Fibroblast of lung (primary cell): Measurements from ENCODE around the gene APH1B. TPM values are rescaled to one million over a fixed set of nuclear protein-coding genes. Genes with fewer than 3 reads are reported as not detected.

Experiments
- DNase-seq, 2 donors: peaks; one replicate each; pipeline versions ENCODE4 v3.0.0 to v3.0.0-alpha.2; 2010; ENCODE audit warnings: low read depth in 2 of 2
- H2AFZ ChIP-seq: 2 replicates; pipeline ENCODE4 v1.5.1; 2012; ENCODE audit warnings: low read length, control low read depth, inconsistent platforms
- H3K27ac ChIP-seq: 2 replicates; pipeline ENCODE4 v1.5.1; 2011; ENCODE audit warnings: low read length, control low read depth; ENCODE audit not compliant: insufficient read depth
- H3K27me3 ChIP-seq: 2 replicates; pipeline ENCODE4 v1.5.1; 2011; ENCODE audit warnings: mild to moderate bottlenecking, low read length; ENCODE audit not compliant: control insufficient read depth, insufficient read depth
- H3K36me3 ChIP-seq: 2 replicates; pipeline ENCODE4 v1.5.1; 2011; ENCODE audit warnings: low read length; ENCODE audit not compliant: control insufficient read depth, insufficient read depth
- H3K4me1 ChIP-seq: 2 replicates; pipeline ENCODE4 v1.5.1; 2011; ENCODE audit warnings: low read length; ENCODE audit not compliant: control insufficient read depth, insufficient read depth; ENCODE audit errors: extremely low read depth
- H3K4me2 ChIP-seq: 2 replicates; pipeline ENCODE4 v1.5.1; 2011; ENCODE audit warnings: low read length, control low read depth; ENCODE audit not compliant: insufficient read depth; ENCODE audit errors: extremely low read depth
- H3K4me3 ChIP-seq, 4 experiments: fragments of 200-600 bp in 1 of 4; sonication (generic) in 1 of 4; replicated peaks in 1 of 4; 2 replicates each; pipeline ENCODE4 v1.5.1; 2011 to 2016; ENCODE audit warnings: low read length in 4 of 4, low read depth in 3 of 4, mild to moderate bottlenecking in 3 of 4, control low read depth in 2 of 4, inconsistent platforms in 1 of 4, mixed read lengths in 1 of 4; ENCODE audit not compliant: insufficient read depth in 1 of 4; ENCODE audit errors: control extremely low read depth in 1 of 4
- H3K79me2 ChIP-seq: 2 replicates; pipeline ENCODE4 v1.5.1; 2012; ENCODE audit warnings: mild to moderate bottlenecking, low read length, inconsistent platforms; ENCODE audit not compliant: control insufficient read depth, insufficient read depth
- H3K9ac ChIP-seq: 2 replicates; pipeline ENCODE4 v1.5.1; 2011; ENCODE audit warnings: mild to moderate bottlenecking, low read length, control low read depth; ENCODE audit not compliant: insufficient read depth
- H3K9me3 ChIP-seq: 2 replicates; pipeline ENCODE4 v1.5.1; 2012; ENCODE audit warnings: low read depth, low read length; ENCODE audit not compliant: control insufficient read depth, insufficient read depth
- H4K20me1 ChIP-seq: 2 replicates; pipeline ENCODE4 v1.5.1; 2011; ENCODE audit warnings: low read length; ENCODE audit not compliant: control insufficient read depth, insufficient read depth; ENCODE audit errors: extremely low read depth
- EZH2 ChIP-seq: IDR thresholded peaks from 2 replicates; pipeline ENCODE4 v1.5.1; 2012; ENCODE audit warnings: low read length, control low read depth, mild to moderate bottlenecking; ENCODE audit errors: missing control alignments
- polyA plus RNA-seq, 2 donors: library from polyadenylated mRNA; depleted of rRNA in 1 of 2; stranded (reverse) in 1 of 2; unstranded in 1 of 2; fragments of >200 nt; gene quantifications; 2 replicates each; pipeline ENCODE4 v1.2.1, GENCODE V29; 2011 to 2012; ENCODE audit warnings: missing spikeins in 1 of 2
- total RNA-seq: library from RNA; depleted of rRNA; stranded (reverse); fragments of >200 nt; gene quantifications from 2 replicates; pipeline ENCODE4 v1.2.1, GENCODE V29; 2014
- TF ChIP-seq, protein P1 (sequence below), 2 donors: IDR thresholded peaks in 1 of 2; conservative IDR thresholded peaks in 1 of 2; 1 replicate in 1 of 2; 2 replicates in 1 of 2; pipeline ENCODE4 v1.5.1; 2011 to 2012; ENCODE audit warnings: low read length in 2 of 2, control low read depth in 1 of 2, inconsistent platforms in 1 of 2, low read depth in 1 of 2, mild to moderate bottlenecking in 1 of 2

APH1B gene
- total and polyA plus RNA-seq, 2 donors (not counting 1 experiment from before 2014, with no cell fraction given): 23.5 to 32.2 TPM

DNA sequence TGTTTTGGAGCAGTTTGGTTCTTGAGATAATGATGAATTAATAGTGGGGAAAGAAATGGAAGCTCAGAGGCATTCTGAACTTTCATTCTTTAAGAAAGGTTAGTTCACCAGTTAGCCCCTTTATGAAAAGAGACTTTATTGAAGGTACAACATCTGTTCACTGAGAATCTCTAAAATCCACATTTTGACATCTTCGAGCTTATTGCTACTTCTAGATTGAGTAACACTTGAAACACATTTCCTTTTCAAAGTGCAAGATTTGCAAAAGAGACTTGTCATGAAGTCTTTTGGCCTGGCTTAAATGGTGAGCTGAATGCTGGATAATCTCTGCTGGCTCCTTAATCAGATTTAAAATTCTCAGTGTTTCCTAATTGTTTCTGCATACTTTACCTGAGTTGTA lies 45.7 kb upstream of the APH1B start:
- Histone ChIP-seq H2AFZ (no peak overlapping the region), H3K27ac (no peak overlapping the region), H3K9me3 (no peaks in the 10 kb centered on the region), H3K79me2 (peaks cover 17% of the 10 kb centered on the region), H3K27me3 (no peaks in the 10 kb centered on the region), H3K4me3 (no peak overlapping the region), H4K20me1 (no peaks in the 10 kb centered on the region), H3K36me3 (no peaks in the 10 kb centered on the region), H3K4me2 (peak overlapping the region; percentile 44), H3K4me1 (peaks cover 32% of the 10 kb centered on the region), H3K9ac (no peak overlapping the region)
- peak in 1 of 2 donors; percentile 56 for DNase-seq
- TF ChIP-seq EZH2: no peak
- TF ChIP-seq, protein P1, sequence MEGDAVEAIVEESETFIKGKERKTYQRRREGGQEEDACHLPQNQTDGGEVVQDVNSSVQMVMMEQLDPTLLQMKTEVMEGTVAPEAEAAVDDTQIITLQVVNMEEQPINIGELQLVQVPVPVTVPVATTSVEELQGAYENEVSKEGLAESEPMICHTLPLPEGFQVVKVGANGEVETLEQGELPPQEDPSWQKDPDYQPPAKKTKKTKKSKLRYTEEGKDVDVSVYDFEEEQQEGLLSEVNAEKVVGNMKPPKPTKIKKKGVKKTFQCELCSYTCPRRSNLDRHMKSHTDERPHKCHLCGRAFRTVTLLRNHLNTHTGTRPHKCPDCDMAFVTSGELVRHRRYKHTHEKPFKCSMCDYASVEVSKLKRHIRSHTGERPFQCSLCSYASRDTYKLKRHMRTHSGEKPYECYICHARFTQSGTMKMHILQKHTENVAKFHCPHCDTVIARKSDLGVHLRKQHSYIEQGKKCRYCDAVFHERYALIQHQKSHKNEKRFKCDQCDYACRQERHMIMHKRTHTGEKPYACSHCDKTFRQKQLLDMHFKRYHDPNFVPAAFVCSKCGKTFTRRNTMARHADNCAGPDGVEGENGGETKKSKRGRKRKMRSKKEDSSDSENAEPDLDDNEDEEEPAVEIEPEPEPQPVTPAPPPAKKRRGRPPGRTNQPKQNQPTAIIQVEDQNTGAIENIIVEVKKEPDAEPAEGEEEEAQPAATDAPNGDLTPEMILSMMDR (conservative IDR thresholded peaks at IDR 0.05 in 1 of 2, IDR thresholded peaks at IDR 0.05 in 1 of 2; ENCODE audit: low read depth in 1 of 2, low read length in 2 of 2): no peak

DNA sequence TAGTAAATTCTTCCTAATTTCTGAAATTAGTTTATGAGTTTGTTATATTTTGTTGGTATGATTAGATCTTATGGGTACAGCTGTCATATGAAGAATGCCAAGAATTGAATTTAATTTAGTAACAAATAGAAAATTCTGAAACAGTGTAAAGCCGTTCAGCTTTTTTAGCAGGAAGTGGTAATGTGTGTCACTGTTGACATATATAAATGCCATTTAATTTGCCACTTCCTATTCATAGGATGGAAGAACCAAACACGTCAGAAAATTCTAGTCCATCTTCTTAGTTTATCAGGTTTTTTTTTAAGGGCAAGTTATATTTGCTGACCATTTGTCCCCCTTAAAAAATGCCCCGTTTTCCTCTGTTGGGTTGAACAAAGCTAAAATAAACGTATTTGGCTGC lies 45.0 kb upstream of the APH1B start:
- Histone ChIP-seq H3K79me2 (peaks cover 18% of the 10 kb centered on the region), H3K9me3 (no peaks in the 10 kb centered on the region), H3K4me2 (no peak overlapping the region), H3K4me3 (no peak overlapping the region), H4K20me1 (no peaks in the 10 kb centered on the region), H3K27me3 (no peaks in the 10 kb centered on the region), H3K36me3 (no peaks in the 10 kb centered on the region), H2AFZ (no peak overlapping the region), H3K9ac (no peak overlapping the region), H3K27ac (peak overlapping the region; percentile 82), H3K4me1 (peaks cover 32% of the 10 kb centered on the region)
- TF ChIP-seq, protein P1 (conservative IDR thresholded peaks at IDR 0.05 in 1 of 2, IDR thresholded peaks at IDR 0.05 in 1 of 2; ENCODE audit: low read depth in 1 of 2, low read length in 2 of 2): no peak
- no peak for TF ChIP-seq EZH2
- no peak for DNase-seq

DNA sequence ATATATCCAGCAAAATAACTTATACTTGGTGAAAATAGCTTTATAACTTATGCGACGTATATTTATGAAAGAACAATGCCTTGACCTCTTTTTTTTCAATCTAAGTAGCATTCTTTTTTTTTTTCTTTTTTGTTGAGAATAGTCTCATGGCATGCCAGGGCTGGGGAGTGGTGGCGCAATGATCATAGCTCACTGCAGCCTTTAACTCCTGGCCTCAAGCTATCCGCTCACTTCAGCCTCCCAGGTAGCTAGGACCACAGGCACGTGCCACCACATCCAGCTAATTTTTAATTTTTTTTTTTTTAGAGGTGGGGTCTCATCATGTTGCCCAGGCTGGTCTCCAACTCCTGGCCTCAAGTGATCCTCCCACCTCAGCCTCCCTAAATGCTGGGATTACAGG lies 44.5 kb upstream of the APH1B start:
- peak overlapping the region; percentile 64 for H3K4me2 ChIP-seq
- no peaks in the 10 kb centered on the region for H4K20me1 ChIP-seq
- H3K4me3 ChIP-seq: no peak overlapping the region
- no peak overlapping the region for H3K9ac ChIP-seq
- H3K27me3 ChIP-seq: no peaks in the 10 kb centered on the region
- H3K79me2 ChIP-seq: peaks cover 22% of the 10 kb centered on the region
- no peaks in the 10 kb centered on the region for H3K36me3 ChIP-seq
- TF ChIP-seq EZH2: no peak
- TF ChIP-seq, protein P1 (conservative IDR thresholded peaks at IDR 0.05 in 1 of 2, IDR thresholded peaks at IDR 0.05 in 1 of 2; ENCODE audit: low read depth in 1 of 2, low read length in 2 of 2): no peak
- peak in 1 of 2 donors; percentile 58 for DNase-seq
- no peaks in the 10 kb centered on the region for H3K9me3 ChIP-seq
- H2AFZ ChIP-seq: no peak overlapping the region
- H3K27ac ChIP-seq: peak overlapping the region; percentile 82
- H3K4me1 ChIP-seq: peaks cover 32% of the 10 kb centered on the region
